COR-L47 (cell line): Measurements from ENCODE around the gene AADAC.
"Not testable (repeated sequence)": the region's sequence is repeated elsewhere in the genome, so short reads cannot be mapped to it uniquely, and the experiment has no call there.

ENCODE experiments used
- DNase-seq: peaks from one replicate; lab custom pipeline; 2025; lab: John Stamatoyannopoulos, UW

The AADAC gene

GRCh38 chr3:151798466-151798865 is 15.4 kb upstream of the AADAC start:
- no peak for DNase-seq

DNA sequence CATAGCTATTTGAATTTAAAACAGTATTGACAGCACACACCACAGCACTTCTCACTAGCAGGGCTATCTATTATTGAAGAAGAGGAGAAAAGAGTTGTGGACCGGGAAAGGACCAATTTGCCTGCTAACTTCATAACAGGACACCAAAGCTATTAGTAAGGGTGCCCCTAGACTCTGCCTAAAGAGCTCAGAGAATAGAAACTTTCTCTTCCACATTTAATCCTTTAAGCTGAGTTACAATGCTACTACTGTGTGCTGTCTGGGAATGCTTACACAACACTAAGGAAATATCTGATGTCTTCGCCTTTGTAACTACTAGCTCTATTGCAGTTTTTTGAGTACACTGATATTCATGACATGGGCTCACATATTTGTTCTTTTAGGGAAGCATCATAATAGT is 13.5 kb upstream of the AADAC start:
- DNase-seq, result no peak

GRCh38 chr3:151804267-151804666 is 9.6 kb upstream of the AADAC start:
- no peak for DNase-seq

DNA sequence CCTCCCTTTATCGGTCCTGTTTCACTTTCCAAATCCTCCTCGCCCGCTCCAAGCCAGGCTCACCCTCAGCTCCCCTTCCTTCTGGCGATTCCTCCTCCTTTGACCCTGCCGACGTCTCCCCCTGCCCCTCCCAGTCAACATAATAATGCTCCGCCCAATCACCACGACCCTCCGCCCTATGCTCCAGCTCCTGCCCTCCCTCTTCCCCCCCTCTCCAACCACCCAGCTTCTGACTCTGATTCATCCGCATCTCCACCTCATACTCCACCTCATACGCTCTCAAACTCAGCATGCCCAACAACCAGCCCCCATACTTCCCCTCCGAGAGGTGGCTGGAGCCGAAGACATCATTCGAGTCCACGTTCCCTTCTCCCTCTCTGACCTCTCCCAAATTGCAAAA is 7.1 kb upstream of the AADAC start:
- no peak for DNase-seq

- DNase-seq, result not testable (repeated sequence)
Observed at GRCh38 chr3:151808926-151809325, 5.0 kb upstream of the AADAC start.

GRCh38 chr3:151811474-151811873 is 2.4 kb upstream of the AADAC start:
- no peak for DNase-seq

DNA sequence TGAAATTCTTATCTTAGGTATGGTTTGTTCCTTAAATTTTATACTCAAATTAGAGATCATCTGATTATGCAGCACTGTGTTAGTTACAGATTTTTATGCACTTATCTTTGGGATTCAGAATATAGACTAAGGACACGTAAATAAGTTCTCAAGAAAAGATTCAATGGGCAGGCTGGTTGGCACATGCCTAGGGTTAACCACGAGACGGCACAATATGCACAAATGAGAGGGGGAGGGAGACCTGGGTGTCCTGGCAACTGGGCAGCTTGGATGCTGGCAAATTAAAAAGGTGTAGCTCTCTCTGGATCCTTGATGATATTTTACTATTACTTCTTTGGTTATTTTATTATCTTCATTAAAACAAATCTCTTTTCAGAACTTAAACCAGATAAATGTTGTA is 672 bp downstream of the AADAC start:
- no peak for DNase-seq

DNA sequence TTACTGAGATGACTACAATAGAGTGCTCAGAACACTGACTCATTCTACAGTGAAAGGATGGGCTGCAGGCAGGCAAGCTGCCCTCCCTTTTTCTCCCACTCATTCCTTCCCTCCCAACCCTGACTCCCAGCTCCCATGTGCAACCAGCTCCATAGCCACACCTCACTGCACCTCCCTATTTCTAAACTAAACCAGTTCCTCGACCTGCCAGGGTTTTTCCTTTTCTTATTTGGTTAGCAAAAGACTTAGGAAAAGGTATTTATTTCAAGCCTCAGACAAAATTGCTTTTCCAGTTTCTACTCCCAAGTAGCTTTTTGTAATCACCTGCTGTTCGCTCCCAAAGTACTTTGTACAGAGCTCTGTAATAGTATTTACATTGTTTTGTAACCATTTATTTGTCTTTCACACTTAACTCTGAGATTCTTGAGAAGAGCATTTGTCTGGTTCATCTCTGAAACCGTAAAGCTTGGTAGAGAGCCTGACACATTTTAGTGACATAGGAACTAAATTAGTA is 2.2 kb downstream of the AADAC start:
- no peak for DNase-seq

- no peak for DNase-seq
Observed at GRCh38 chr3:151817473-151817872, 3.6 kb downstream of the AADAC start.

DNA sequence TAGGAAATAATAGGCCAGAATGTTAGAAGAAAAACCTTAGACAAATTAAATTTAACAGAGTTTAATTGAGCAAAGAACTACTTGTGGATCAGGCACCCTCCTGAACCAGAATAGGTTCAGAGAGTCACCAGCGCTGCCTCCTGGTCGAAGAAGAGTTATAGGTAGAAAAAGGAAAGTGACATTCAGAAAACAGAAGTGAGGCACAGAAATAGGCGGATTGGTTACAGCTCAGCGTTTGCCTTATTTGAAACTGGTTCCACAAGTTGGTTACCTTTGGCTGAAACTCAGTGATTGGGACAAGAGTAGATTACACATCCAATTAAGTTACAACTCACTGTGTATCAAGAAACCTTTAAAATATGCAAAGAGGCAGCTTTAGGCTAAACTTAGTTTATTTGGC is 4.4 kb downstream of the AADAC start:
- DNase-seq, result no peak

- no peak for DNase-seq
Observed at GRCh38 chr3:151819910-151820309, 6.0 kb downstream of the AADAC start.

GRCh38 chr3:151827816-151828215 is 13.9 kb downstream of the AADAC start:
- DNase-seq, result no peak

DNA sequence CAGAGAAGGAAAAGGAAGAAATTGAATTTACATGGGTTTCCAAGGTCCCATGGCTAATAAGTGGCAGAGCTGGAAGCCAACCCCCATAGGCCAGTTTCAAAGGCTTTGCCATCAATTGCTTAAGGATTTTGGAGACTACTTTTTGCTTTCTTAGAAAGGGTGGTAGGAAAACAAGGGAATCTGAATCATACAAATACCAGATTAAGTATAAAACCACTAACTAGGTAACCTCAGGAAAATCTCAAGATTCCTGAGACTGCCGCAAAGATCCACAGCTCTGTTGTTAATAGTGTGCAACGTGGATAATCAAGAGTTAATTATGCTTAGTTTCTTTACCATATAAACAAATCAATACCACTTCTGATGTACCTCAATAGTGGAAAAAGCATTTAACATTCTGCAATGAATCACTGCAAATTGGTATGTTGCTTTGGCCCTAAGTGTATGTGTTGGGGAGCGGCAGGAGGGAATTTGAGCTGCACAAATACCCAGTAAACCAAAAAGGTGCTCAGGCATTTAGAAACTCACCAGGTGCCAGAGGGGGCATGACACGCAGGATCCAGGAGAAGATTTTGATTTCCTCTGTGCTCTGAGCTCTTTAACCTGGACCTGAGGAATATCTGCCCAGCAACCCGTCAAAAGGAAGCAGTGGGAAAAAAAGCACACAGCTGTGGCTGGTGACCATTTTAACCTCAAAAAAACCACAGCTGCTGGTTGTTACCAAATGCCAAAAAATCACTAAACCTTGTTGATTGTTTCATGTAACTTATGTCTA is 22.0 kb downstream of the AADAC start:
- no peak for DNase-seq

DNA sequence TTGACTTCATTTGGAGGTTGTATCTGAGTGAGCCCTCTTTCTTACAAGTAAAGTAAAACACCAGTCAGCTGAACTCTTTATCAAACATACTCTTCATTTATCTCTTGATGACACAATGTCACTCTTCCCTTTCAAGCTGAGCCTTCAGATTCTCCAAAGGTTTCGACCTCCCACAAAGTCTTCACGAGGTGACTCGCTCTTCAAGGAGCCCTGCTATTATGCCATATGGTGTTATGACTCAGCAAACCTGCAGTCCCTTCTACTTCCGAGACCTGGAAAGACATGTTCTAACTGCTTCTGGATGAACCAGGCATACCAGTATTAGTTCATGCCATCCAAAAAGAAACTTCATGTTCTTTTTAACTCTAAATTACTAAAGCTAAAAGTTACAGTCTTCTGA is 23.1 kb downstream of the AADAC start:
- DNase-seq, result no peak

- peak; percentile 71 for DNase-seq
Observed at GRCh38 chr3:151838574-151839312, 24.8 kb downstream of the AADAC start.

DNA sequence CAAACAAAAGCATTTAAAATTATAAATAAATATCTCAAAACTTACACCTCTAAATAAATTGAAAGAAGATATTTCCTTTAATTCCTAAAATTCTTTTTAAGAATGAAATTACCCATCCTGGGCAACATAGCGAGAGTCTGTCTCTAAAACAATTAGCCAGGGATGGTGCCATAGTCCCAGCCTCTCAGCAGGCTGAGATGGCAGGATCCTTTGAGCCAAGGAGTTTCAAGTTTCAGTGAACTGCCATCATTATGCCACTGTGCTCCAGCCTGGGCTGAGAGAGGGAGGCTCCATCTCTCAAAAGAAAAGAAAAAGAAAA is 25.4 kb downstream of the AADAC start:
- DNase-seq, result no peak

GRCh38 chr3:151841801-151842200 is 27.9 kb downstream of the AADAC start:
- no peak for DNase-seq

DNA sequence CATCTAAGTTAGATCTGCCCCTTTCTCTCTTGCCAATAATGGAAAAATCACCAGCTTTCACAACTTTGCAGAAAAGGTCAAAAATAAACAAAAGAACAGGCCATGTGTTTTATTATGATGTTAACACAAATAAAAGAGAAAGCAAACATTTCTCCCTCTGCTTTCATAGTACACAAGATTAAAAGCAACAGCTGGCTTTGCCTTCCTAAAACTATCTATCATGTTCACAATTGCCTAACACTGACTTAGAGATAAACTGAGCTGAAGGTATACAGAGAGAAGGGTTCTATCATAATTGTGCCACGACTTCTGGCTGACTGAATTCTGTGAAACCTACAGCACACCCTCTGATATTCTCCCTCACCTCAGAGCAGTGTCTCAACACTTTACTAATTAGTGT is 29.4 kb downstream of the AADAC start:
- DNase-seq, result peak; percentile 84

- no peak for DNase-seq
Observed at GRCh38 chr3:151845306-151845905, 31.5 kb downstream of the AADAC start.

GRCh38 chr3:151850065-151850464 is 36.1 kb downstream of the AADAC start:
- not testable (repeated sequence) for DNase-seq

GRCh38 chr3:151852074-151852811 is 38.3 kb downstream of the AADAC start:
- no peak for DNase-seq

DNA sequence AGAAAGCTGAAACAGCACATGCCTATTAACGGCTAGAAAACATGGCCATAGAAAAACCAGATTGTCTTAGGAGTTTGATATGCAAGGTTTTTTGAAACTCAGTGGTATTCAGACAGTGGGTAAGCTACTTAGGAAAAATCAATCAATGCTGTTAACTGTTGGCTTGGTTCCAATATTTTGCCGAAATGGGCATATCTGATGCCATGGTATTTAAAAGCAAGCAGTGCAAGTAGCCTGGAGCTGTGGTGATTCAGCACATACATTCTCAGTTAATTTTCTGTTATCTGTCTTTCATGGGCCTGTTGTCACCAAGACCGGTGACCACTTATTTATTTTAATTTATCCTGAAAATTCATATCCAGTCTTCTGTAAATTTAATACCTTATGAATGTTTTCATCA is 42.2 kb downstream of the AADAC start:
- peak; percentile 22 for DNase-seq
